Rectal smooth muscle tissue (tissue), 1 donor: ENCODE measurements around the gene GP9.
A peak's percentile ranks its signal among the peaks of the same experiment; 100 is the strongest.

Experiments used
- H3K27ac ChIP-seq: one replicate; pipeline ENCODE4 v1.7.0; 2013; ENCODE audit warnings: low read depth, low read length, inconsistent platforms
- H3K27me3 ChIP-seq: one replicate; pipeline ENCODE4 v1.7.0; 2013; ENCODE audit warnings: low read length; ENCODE audit not compliant: control insufficient read depth, insufficient read depth
- H3K36me3 ChIP-seq: one replicate; pipeline ENCODE4 v1.7.0; 2013; ENCODE audit warnings: low read length; ENCODE audit not compliant: control insufficient read depth, insufficient read depth
- H3K4me1 ChIP-seq: one replicate; pipeline ENCODE4 v1.7.0; 2013; ENCODE audit warnings: low read length; ENCODE audit not compliant: control insufficient read depth, insufficient read depth
- H3K4me3 ChIP-seq: one replicate; pipeline ENCODE4 v1.7.0; 2013; ENCODE audit warnings: low read length
- H3K9ac ChIP-seq: one replicate; pipeline ENCODE4 v1.7.0; 2013; ENCODE audit warnings: low read length

The GP9 gene

DNA sequence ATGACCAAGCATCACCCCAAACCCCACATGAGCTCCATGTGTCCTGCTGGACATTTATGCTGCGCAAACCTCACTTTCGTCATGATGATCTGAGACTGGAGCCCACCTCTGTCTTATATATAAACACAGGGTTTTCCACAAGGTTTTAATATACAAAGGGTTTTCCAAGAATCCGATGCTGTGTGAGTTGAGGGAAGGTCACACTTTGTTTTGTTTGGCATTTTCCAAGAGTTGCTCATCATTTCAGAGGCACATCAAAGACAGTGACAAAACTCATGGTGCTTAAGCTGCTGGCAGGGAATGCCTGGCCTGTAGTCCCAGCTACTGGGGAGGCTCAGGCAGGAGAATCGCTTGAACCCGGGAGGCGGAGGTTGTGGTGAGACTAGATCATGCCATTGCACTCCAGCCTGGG, 39.4 kb upstream of the GP9 start:
- Histone ChIP-seq H3K4me1 (peaks cover 4% of the 10 kb centered on the region), H3K9ac (no peak overlapping the region), H3K4me3 (no peak overlapping the region), H3K36me3 (no peaks in the 10 kb centered on the region), H3K27me3 (no peaks in the 10 kb centered on the region), H3K27ac (peak overlapping the region; percentile 48)

DNA sequence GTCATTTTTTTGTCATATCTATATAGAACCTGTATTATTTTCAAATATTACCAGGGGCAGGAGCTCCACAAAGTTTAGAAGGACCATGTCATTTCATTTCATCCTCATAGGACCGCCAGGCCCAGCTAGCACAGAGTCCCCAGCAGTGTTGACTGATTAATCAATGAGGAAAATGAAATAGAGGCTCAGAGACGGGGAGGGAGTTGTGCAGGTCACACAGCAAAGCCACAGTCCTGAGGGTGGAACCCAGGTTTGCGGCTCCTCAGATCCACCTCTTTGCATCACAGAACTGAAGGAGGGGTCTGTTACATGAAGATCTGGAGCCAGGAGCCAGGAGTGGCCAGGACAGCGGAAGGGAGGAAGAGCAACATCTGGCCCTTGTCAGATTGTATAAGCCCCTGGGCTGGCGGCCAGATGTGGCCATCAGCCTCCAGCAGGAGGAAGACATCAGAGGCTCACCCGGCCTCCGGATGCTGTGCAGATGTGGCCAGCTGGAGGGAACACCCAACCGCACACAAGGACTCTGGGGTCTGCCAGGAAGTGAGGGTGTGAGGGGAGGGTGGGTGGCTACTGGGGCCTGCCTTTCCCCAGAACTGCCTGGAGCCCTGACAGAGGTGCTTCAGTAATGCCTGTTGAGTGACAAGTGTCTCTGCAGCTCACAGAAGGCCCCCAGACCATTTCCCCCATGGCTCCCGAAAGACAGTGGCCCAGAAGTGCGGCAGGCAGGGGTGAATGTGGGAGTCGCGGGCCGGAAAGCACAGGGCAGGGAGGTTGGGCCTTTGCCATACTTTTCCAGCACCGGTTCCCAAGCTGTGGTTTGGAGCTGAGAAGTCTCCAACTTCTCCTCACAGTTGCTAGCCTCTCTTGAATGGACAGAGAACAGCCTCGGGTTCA, 38.2 kb upstream of the GP9 start:
- Histone ChIP-seq H3K4me1 (peaks cover 13% of the 10 kb centered on the region), H3K9ac (no peak overlapping the region), H3K27ac (peak overlapping the region; percentile 54), H3K36me3 (no peaks in the 10 kb centered on the region), H3K27me3 (no peaks in the 10 kb centered on the region), H3K4me3 (no peak overlapping the region)

- no peaks in the 10 kb centered on the region for H3K27me3 ChIP-seq
- H3K36me3 ChIP-seq: no peaks in the 10 kb centered on the region
- H3K4me1 ChIP-seq: peaks cover 14% of the 10 kb centered on the region
- no peak overlapping the region for H3K4me3 ChIP-seq
- H3K9ac ChIP-seq: no peak overlapping the region
- H3K27ac ChIP-seq: peak overlapping the region; percentile 54
Measured at GRCh38 chr3:129023008-129023358, 37.6 kb upstream of the GP9 start.

DNA sequence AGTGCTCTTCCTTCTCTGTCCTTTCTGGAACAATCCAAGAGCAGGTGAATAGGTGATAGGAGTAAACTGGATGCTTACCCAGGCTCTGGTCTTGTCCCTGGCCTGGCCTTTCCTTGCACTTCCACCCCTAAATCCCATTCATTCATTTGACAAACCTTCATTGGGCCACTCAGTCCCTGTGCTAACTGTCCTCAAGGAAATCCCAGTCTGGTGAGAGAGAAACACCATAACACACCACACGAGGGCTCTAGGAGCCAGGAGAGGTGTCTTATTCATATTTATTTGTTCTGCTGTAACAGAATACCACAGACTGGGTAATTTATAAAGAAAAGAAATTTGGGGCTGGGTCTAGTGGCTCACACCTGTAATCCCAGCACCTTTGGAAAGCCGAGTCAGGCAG, 36.7 kb upstream of the GP9 start:
- Histone ChIP-seq H3K4me1 (peaks cover 14% of the 10 kb centered on the region), H3K4me3 (no peak overlapping the region), H3K36me3 (no peaks in the 10 kb centered on the region), H3K27ac (peak overlapping the region; percentile 1), H3K27me3 (no peaks in the 10 kb centered on the region), H3K9ac (no peak overlapping the region)

DNA sequence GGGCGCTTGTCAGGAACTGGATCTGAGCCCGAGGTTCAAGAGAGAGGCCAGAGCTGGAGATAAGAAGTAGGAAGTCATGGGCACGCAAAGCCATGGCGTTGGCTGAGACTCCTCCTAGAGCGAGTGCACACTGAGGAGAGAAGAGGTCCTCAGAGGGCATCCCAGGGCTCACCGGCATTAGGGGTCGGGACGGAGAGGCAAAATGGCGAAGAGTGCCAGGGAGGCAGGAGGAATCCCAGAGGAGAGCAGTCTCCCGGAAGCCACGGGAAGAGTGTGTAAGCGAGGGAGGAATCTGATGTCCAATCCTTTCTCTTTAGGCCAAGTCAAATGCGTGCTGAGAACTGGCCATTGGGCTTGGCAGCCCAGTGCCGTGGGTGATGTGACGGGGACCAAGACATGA, 35.5 kb upstream of the GP9 start:
- H3K27me3 ChIP-seq: no peaks in the 10 kb centered on the region
- H3K27ac ChIP-seq: peak overlapping the region; percentile 75
- H3K4me1 ChIP-seq: peaks cover 14% of the 10 kb centered on the region
- no peaks in the 10 kb centered on the region for H3K36me3 ChIP-seq
- H3K9ac ChIP-seq: no peak overlapping the region
- H3K4me3 ChIP-seq: no peak overlapping the region

GRCh38 chr3:129025691-129026435, 34.7 kb upstream of the GP9 start:
- H3K27ac ChIP-seq: peak overlapping the region; percentile 75
- H3K4me3 ChIP-seq: peak overlapping the region; percentile 59
- H3K36me3 ChIP-seq: no peaks in the 10 kb centered on the region

DNA sequence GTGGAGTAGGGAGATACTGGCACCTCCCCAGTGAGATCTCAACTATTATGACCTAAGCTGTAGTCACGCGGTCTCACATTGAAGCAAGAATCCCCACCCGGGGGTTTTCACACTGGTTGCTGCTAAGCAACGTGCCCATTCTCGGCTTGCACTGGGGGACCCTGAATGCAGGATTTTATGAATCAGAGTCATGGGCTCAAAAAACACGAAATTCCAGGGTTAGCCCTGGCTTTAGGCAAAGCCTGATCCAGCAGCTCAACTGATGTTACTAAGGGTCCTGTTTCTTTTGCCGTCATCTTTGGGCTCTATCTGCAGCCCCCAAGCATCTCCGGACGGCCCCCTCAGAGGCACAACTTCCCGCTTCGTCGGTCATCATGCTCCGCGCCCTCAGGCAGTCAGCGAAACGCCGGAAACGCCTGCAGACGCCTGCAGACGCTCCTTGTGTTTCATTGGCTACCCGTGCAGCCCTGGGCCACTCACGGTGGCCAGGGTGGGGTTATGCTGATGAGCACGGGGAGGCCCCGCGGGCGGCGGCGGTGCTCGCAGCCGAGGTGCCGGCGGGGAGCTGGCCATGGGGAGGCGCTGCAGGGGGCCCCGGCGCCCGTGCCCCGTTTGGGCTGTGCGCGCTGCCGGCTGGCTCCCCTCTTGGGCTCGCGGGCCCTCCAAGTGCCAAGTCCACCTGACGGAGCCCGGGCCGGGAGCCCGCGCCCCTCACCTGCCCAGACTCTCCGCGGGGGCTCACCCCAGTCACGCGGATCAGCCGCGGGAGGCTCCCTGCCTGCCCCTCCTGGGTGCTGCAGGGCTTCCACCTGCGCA, 33.6 kb upstream of the GP9 start:
- Histone ChIP-seq H3K4me3 (peak overlapping the region; percentile 70), H3K4me1 (peaks cover 14% of the 10 kb centered on the region), H3K36me3 (no peaks in the 10 kb centered on the region), H3K27ac (peak overlapping the region; percentile 75), H3K9ac (no peak overlapping the region), H3K27me3 (no peaks in the 10 kb centered on the region)

More at GRCh38 chr3:129025691-129026435, 34.7 kb upstream of the GP9 start:
- H3K9ac ChIP-seq: no peak overlapping the region
- peaks cover 14% of the 10 kb centered on the region for H3K4me1 ChIP-seq
- H3K27me3 ChIP-seq: no peaks in the 10 kb centered on the region

DNA sequence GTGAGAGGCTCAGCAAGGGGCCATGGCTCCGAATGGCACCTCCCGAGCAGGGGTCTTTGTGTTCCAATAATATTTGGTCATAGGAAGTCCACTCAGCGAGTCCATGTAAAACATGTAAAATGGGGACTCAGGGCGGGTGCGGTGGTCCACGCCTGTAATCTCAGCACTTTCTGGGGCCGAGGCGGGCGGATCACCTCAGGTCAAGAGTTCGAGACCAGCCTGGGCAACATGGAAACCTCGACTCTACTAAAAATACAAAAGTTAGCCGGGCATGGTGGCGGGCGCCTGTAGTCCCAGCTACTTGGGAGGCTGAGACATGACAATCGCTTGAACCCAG, 33.1 kb upstream of the GP9 start:
- peak overlapping the region; percentile 70 for H3K4me3 ChIP-seq
- H3K36me3 ChIP-seq: no peaks in the 10 kb centered on the region
- no peak overlapping the region for H3K27ac ChIP-seq
- peaks cover 14% of the 10 kb centered on the region for H3K4me1 ChIP-seq
- no peaks in the 10 kb centered on the region for H3K27me3 ChIP-seq
- no peak overlapping the region for H3K9ac ChIP-seq

DNA sequence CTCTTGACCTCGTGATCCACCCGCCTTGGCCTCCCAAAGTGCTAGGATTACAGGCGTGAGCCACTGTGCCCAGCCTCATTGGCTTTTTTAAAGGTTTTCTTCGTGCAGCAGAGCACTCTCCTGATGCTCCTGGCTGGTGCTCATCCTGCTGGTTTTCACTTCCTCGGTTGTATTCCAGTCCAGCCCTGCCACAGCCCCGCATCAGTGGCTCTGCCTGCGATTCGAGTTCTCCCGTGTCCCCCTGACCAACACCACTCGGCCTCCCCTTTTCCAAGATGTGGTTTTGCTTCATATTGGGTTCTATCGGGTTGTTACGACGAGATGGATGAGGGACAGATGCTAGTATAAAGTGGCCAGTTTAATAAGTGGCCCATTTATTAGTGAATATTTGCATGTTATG, 31.7 kb upstream of the GP9 start:
- Histone ChIP-seq H3K4me1 (peaks cover 14% of the 10 kb centered on the region), H3K36me3 (no peaks in the 10 kb centered on the region), H3K27me3 (no peaks in the 10 kb centered on the region), H3K27ac (no peak overlapping the region), H3K4me3 (no peak overlapping the region), H3K9ac (no peak overlapping the region)

- no peaks in the 10 kb centered on the region for H3K27me3 ChIP-seq
- peaks cover 12% of the 10 kb centered on the region for H3K4me1 ChIP-seq
- H3K9ac ChIP-seq: no peak overlapping the region
- H3K4me3 ChIP-seq: no peak overlapping the region
- no peaks in the 10 kb centered on the region for H3K36me3 ChIP-seq
- no peak overlapping the region for H3K27ac ChIP-seq
Measured at GRCh38 chr3:129030611-129031010, 30.0 kb upstream of the GP9 start.

GRCh38 chr3:129031476-129032215, 28.9 kb upstream of the GP9 start:
- Histone ChIP-seq H3K9ac (no peak overlapping the region), H3K4me1 (peaks cover 5% of the 10 kb centered on the region), H3K36me3 (no peaks in the 10 kb centered on the region), H3K27me3 (no peaks in the 10 kb centered on the region), H3K27ac (no peak overlapping the region), H3K4me3 (no peak overlapping the region)

GRCh38 chr3:129032716-129033115, 27.9 kb upstream of the GP9 start:
- H3K4me3 ChIP-seq: no peak overlapping the region

More at GRCh38 chr3:129032716-129033115, 27.9 kb upstream of the GP9 start:
- Histone ChIP-seq H3K27ac (no peak overlapping the region), H3K4me1 (no peaks in the 10 kb centered on the region), H3K9ac (no peak overlapping the region), H3K36me3 (no peaks in the 10 kb centered on the region), H3K27me3 (no peaks in the 10 kb centered on the region)
